ENCODE measurements around the gene KAT7.

GRCh38 chr17:49779156-49779738 lies 9.2 kb upstream of the KAT7 start:
- TF ChIP-seq GATA2 (IDR thresholded peaks at IDR 0.05; ENCODE audit: low read depth, low read length) (no peak), GATA3 (IDR thresholded peaks at IDR 0.05; ENCODE audit: low read depth, low read length) (no peak)

All from SH-SY5Y (cell line).